Neural cell (in vitro differentiated cells): ENCODE data around the gene SPACA6. TPM values are rescaled to one million over a fixed set of nuclear protein-coding genes. Genes with fewer than 3 reads are reported as not detected.

Experiments
- H2AFZ ChIP-seq: fragments of 200-600, 300-800 bp; sonication (generic), shearing (Covaris generic); 2 replicates; pipeline ENCODE4 v1.6.0; 2014; ENCODE audit warnings: low read depth, mild to moderate bottlenecking, antibody characterized with exemption, low read length, moderate library complexity
- H3F3A ChIP-seq: fragments of 200-600 bp; shearing (Covaris generic); 2 replicates; pipeline ENCODE4 v1.6.1; 2016; ENCODE audit warnings: mild to moderate bottlenecking, moderate library complexity, mixed read lengths, antibody characterized with exemption, low read length; ENCODE audit not compliant: insufficient read depth, poor library complexity, severe bottlenecking
- H3K27ac ChIP-seq: fragments of 200-600, 300-800 bp; sonication (generic), shearing (Covaris generic); 2 replicates; pipeline ENCODE4 v1.5.1; 2014; ENCODE audit warnings: mild to moderate bottlenecking, low read length, moderate library complexity
- H3K27me3 ChIP-seq: fragments of 300-800, 200-600 bp; sonication (generic), shearing (Covaris generic); 2 replicates; pipeline ENCODE4 v1.6.0; 2014; ENCODE audit warnings: mild to moderate bottlenecking, low read depth, low read length, moderate library complexity; ENCODE audit not compliant: insufficient read depth
- H3K36me3 ChIP-seq: fragments of 300-800, 200-600 bp; sonication (generic), shearing (Covaris generic); 2 replicates; pipeline ENCODE4 v1.5.1; 2014; ENCODE audit warnings: mild to moderate bottlenecking, antibody characterized with exemption, low read length, moderate library complexity; ENCODE audit not compliant: insufficient read depth
- H3K4me2 ChIP-seq: fragments of 300-800, 200-600 bp; sonication (generic), shearing (Covaris generic); 2 replicates; pipeline ENCODE4 v1.6.0; 2014; ENCODE audit warnings: mild to moderate bottlenecking, low read length
- H3K4me3 ChIP-seq: fragments of 300-800, 200-600 bp; sonication (generic), shearing (Covaris generic); 2 replicates; pipeline ENCODE4 v1.5.1; 2014; ENCODE audit warnings: mild to moderate bottlenecking, low read length, moderate library complexity
- H3K79me2 ChIP-seq: fragments of 200-600 bp; shearing (Covaris generic); replicated peaks from 2 replicates; pipeline ENCODE4 v1.6.0; 2014; ENCODE audit warnings: mild to moderate bottlenecking, low read length, moderate library complexity; ENCODE audit not compliant: insufficient read depth
- H3K9ac ChIP-seq: fragments of 300-800, 200-600 bp; sonication (generic), shearing (Covaris generic); 2 replicates; pipeline ENCODE4 v1.6.1; 2016; ENCODE audit warnings: mild to moderate bottlenecking, low read length, mixed read lengths
- H3K9me2 ChIP-seq: fragments of 200-600 bp; shearing (Covaris generic); 2 replicates; pipeline ENCODE4 v1.6.1; 2016; ENCODE audit warnings: mild to moderate bottlenecking, low read length, mixed read lengths; ENCODE audit not compliant: insufficient read depth
- H3K9me3 ChIP-seq: fragments of 200-600, 300-800 bp; sonication (generic), shearing (Covaris generic); 2 replicates; pipeline ENCODE4 v1.6.1; 2016; ENCODE audit warnings: mild to moderate bottlenecking, mixed run types, low read length, moderate library complexity, mixed read lengths
- H4K20me1 ChIP-seq: fragments of 200-600 bp; shearing (Covaris generic); 2 replicates; pipeline ENCODE4 v1.6.1; 2016; ENCODE audit warnings: mild to moderate bottlenecking, mixed run types; ENCODE audit not compliant: insufficient read depth
- CTCF ChIP-seq: fragments of 450-650 bp; IDR thresholded peaks from 2 replicates; pipeline ENCODE4 v1.5.1; 2014; ENCODE audit warnings: antibody characterized with exemption, mild to moderate bottlenecking, moderate library complexity; ENCODE audit not compliant: poor library complexity, severe bottlenecking
- EP300 ChIP-seq: fragments of 450-650 bp; conservative IDR thresholded peaks from 2 replicates; pipeline ENCODE4 v1.6.1; 2014; ENCODE audit warnings: antibody characterized with exemption, mild to moderate bottlenecking, moderate library complexity; ENCODE audit not compliant: poor library complexity, severe bottlenecking
- EZH2 ChIP-seq: fragments of 200-600, 300-800 bp; shearing (Covaris generic), sonication (generic); IDR thresholded peaks from 2 replicates; pipeline ENCODE4 v1.6.1; 2014; ENCODE audit warnings: antibody characterized with exemption, low read length, borderline replicate concordance, mild to moderate bottlenecking; ENCODE audit not compliant: insufficient read depth, poor library complexity, severe bottlenecking
- MXI1 ChIP-seq: fragments of 450-650 bp; conservative IDR thresholded peaks from 2 replicates; pipeline ENCODE4 v1.6.1; 2014; ENCODE audit warnings: antibody characterized with exemption, mild to moderate bottlenecking; ENCODE audit not compliant: poor library complexity, severe bottlenecking
- POLR2AphosphoS5 ChIP-seq: IDR thresholded peaks from 2 replicates; pipeline ENCODE4 v1.6.1; 2012
- RAD21 ChIP-seq: fragments of 450-650 bp; conservative IDR thresholded peaks from 2 replicates; pipeline ENCODE4 v1.6.1; 2014; ENCODE audit warnings: antibody characterized with exemption, mild to moderate bottlenecking, moderate library complexity
- REST ChIP-seq: IDR thresholded peaks from 2 replicates; pipeline ENCODE4 v1.6.1; 2012; ENCODE audit warnings: borderline replicate concordance
- SMC3 ChIP-seq: fragments of 450-650 bp; conservative IDR thresholded peaks from 2 replicates; pipeline ENCODE4 v1.6.1; 2014; ENCODE audit warnings: antibody characterized with exemption, mild to moderate bottlenecking, moderate library complexity; ENCODE audit not compliant: poor library complexity
- TAF1 ChIP-seq: IDR thresholded peaks from 2 replicates; pipeline ENCODE4 v1.6.1; 2012; ENCODE audit warnings: low read depth
- polyA plus RNA-seq: library from polyadenylated mRNA; depleted of rRNA; stranded (reverse); fragments of >200 nt; gene quantifications from 2 replicates; pipeline ENCODE4 v1.2.3, GENCODE V29; 2014

Gene SPACA6
- polyA plus RNA-seq, 1 donor from 2014 or later, result 5.2 TPM

GRCh38 chr19:51691584-51692428, 1.3 kb upstream of the SPACA6 start:
- Histone ChIP-seq H2AFZ (peak overlapping the region; percentile 32), H4K20me1 (peaks cover 13% of the 10 kb centered on the region), H3K79me2 (peaks cover 46% of the 10 kb centered on the region), H3K27ac (peak overlapping the region; percentile 99), H3F3A (no peaks in the 10 kb centered on the region), H3K9me3 (no peaks in the 10 kb centered on the region), H3K9me2 (no peaks in the 10 kb centered on the region), H3K4me2 (peak overlapping the region; percentile 79), H3K27me3 (no peaks in the 10 kb centered on the region), H3K36me3 (no peaks in the 10 kb centered on the region), H3K4me3 (peak overlapping the region; percentile 90), H3K9ac (peak overlapping the region; percentile 92)
- TF ChIP-seq REST (no peak), EP300 (no peak), EZH2 (no peak), POLR2AphosphoS5 (no peak), TAF1 (no peak), CTCF (no peak), RAD21 (no peak), MXI1 (no peak), SMC3 (no peak)

GRCh38 chr19:51692468-51692867, 662 bp upstream of the SPACA6 start:
- peaks cover 41% of the 10 kb centered on the region for H3K79me2 ChIP-seq
- no peaks in the 10 kb centered on the region for H3K36me3 ChIP-seq
- H4K20me1 ChIP-seq, result peaks cover 13% of the 10 kb centered on the region
- H3K27ac ChIP-seq, result no peak overlapping the region
- H3K4me2 ChIP-seq, result peak overlapping the region; percentile 33
- H3F3A ChIP-seq, result no peaks in the 10 kb centered on the region
- H3K9me3 ChIP-seq, result no peaks in the 10 kb centered on the region
- TF ChIP-seq EP300 (no peak), SMC3 (no peak), RAD21 (no peak), REST (no peak), EZH2 (no peak), CTCF (no peak), TAF1 (no peak), MXI1 (no peak)
- no peak overlapping the region for H2AFZ ChIP-seq
- peak overlapping the region; percentile 90 for H3K4me3 ChIP-seq
- no peaks in the 10 kb centered on the region for H3K9me2 ChIP-seq
- H3K9ac ChIP-seq, result peak overlapping the region; percentile 92
- no peaks in the 10 kb centered on the region for H3K27me3 ChIP-seq
